HG03469 (cell line): ENCODE data around the gene CNOT6.
A peak's percentile ranks its signal among the peaks of the same experiment; 100 is the strongest.
"Not testable (repeated sequence)": the region's sequence is repeated elsewhere in the genome, so short reads cannot be mapped to it uniquely, and the experiment has no call there.

Experiments
- ATAC-seq: cut with Tn5 transposase; IDR thresholded peaks from one replicate; pipeline ENCODE4 v1.9.1; 2021; ENCODE audit warnings: mild to moderate bottlenecking, moderate library complexity, moderate number of reproducible peaks; ENCODE audit not compliant: unreplicated experiment

The CNOT6 gene

DNA sequence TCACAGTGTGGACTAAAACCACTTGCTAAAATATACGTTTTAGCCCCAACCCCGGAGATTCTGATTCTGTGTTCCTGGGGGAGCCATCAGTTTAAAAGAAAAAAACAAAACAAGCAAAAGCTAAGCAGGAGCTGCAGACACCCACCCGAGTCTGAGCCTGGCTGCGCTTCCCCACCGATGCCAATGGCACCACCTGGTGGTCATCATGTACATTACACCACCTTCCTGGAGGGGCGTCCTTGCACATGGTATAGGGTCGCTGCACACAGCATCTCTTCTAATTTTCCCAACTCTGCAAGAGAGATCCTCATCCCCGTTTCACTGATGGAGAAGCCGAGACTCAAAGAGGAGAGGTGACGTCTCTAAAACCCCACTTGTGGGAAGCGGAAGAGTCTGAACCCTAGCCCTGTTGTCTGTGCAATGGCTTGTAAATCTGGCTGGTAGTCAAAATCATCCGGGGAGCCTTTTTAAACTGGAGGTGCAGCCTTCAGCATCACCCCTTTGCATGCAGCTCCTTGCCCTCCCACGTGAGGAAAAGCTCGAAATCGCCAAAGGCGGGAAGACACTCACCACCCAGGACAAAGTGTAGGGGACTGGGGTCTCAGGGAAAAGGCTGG is 23.1 kb upstream of the CNOT6 start:
- ATAC-seq, result no peak

GRCh38 chr5:180471866-180472265 is 22.3 kb upstream of the CNOT6 start:
- no peak for ATAC-seq

- no peak for ATAC-seq
Observed at GRCh38 chr5:180472269-180472668, 21.9 kb upstream of the CNOT6 start.

GRCh38 chr5:180473386-180473785 is 20.8 kb upstream of the CNOT6 start:
- ATAC-seq, result not testable (repeated sequence)

DNA sequence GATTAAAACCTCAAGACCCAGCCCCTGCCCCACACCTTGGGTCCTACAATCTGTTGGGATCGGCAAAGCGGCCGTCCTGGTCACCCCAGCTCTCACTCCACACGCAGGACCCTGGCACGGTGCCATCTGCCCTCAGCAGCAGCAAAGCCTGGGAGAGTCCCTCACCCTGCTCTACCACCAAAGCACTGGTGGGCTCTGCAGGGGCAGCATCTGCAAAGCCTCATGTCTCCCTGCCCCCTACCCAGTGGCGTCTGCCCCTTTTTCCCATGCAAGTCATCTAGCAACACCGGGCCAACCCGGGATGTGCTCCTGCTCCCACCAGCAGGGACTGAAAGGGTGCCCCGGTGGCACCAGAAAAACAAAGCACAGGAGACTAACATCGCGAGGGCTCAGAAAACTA is 19.6 kb upstream of the CNOT6 start:
- no peak for ATAC-seq

DNA sequence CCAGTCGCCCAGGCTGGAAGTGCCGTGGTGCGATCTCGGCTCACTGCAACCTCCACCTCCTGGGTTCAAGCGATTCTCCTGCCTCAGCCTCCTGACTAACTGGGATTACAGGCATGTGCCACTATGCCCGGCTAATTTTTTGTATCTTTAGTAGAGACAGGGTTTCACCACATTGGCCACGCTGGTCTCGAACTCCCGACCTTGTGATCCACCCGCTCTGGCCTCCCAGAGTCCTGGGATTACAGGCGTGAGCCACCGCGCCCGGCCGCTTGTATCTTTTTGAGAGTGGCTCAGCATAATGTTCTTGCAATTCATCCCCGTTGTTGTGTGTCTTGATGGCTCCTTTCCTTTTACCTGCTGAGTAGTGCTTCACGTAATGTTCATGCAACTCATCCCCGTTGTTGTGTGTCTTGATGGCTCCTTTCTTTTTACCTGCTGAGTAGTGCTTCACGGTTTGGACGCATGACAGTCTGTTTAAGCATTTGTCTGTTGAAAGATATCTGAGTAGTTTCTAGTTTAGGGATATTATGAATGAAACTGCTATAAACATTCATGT is 18.1 kb upstream of the CNOT6 start:
- ATAC-seq, result not testable (repeated sequence)

DNA sequence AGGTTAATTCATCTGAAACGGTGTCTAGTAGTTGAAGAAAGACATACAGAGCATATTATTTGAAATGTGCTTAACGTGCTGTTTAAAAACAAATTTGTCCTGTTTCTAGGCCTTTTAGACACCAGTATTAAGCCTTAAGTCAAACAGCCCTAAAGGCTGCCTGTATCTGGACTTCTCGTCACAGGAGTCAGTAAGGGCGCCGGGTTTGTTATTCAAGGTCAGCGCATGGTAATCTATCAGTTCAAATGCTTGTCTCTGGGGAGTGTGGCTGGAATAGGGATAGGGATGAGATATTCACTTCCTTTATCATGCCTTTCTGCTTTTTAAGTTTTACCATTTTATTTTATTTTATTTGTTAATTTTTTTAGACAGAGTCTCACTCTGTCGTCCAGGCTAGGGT is 9.4 kb upstream of the CNOT6 start:
- no peak for ATAC-seq

- ATAC-seq, result no peak
Observed at GRCh38 chr5:180486636-180487149, 7.5 kb upstream of the CNOT6 start.

DNA sequence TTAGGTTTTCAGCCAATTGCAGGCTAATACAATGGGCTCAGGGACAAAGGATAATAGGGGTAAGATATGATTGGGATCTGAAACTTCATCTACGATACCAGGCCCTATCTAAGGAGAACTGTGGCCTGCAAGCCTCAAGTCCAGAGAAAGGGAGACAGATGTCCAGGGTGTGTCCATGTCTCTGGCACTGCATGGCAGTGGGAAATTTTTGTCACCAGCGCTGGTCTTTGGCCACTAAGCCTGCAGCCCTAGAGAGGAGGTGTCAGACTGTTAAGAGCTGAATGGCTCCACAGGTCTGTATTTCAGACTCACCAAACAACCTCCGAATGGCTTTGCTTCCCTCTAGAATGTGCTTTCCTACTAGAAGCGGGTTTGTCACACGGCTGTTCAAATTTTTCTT is 6.6 kb upstream of the CNOT6 start:
- no peak for ATAC-seq

DNA sequence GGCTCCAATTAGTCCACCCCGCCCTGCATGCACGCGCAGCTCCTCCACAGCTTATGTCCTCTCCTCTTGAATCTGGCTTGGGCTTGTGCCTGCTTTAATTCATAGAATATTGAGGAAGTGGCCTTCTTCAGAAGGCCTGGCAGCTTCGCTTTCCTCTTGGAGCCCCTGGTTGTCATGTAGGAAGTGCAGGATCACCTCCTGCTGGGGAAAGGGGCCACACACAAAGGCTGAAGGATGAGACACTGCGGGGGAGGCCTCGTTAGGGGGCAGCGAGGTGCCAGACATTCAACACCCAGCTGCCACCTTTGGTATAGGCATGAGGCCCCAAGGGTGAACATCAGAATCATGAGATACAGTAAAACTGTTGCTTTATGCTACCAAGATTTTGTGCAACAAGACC is 2.7 kb upstream of the CNOT6 start:
- ATAC-seq, result no peak

- no peak for ATAC-seq
Observed at GRCh38 chr5:180492226-180492903, 1.8 kb upstream of the CNOT6 start.

DNA sequence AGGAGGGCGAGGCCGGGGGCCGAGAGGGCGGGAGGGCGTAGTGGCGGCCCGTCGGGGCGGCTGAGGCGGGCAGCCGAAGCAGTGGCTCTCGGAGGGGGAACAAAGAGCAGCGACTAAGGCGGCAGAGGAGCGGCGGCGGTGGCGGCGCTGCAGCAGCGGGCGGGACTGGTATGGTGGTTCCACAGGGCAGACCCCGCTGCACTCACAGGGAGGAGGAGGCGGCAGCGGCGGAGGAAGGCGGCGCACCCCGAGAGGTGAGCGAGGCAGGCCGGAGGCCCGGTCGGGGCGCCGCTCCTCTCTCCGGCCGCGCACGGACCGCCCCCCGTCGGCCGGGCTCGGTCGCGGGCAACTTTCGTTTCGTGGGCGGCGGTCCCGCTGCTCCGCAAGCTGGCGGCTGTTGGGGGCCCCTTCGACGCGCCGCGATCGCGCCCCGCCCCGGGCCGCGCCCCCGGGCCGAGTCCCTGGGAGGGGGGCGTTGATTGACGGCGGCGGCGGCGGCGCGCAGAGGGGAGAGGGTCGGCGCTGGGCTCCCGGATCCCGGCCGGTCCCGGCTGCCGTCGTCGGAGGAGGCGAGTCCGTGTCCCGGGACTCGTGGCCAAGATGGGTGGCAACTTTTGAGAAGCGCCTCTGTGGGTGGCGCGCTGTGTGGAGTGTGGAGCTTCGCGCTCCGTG is 467 bp downstream of the CNOT6 start:
- peak; percentile 16 for ATAC-seq

DNA sequence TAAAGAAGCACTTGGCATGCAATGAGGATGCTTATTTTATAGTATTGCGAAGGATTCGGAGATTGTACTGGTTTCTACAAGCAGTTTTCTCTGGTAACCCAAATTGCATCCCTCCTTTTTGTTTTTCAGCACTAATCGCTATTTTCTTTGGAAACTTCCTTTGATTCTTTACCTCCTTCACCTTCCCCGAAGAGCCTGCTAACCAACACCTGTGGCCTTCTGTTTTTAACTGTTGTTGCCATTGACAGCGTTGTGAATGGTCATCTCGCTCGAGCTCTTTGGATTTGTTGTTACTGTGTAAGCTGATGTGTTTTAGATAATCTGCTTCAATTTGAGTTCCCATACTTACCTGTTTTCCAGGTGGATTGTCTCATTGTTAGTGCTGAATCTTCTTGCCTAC is 1.1 kb downstream of the CNOT6 start:
- no peak for ATAC-seq

- no peak for ATAC-seq
Observed at GRCh38 chr5:180495991-180496741, 2.0 kb downstream of the CNOT6 start.

- ATAC-seq, result not testable (repeated sequence)
Observed at GRCh38 chr5:180496806-180497205, 2.6 kb downstream of the CNOT6 start.

- ATAC-seq, result not testable (repeated sequence)
Observed at GRCh38 chr5:180497865-180498264, 3.7 kb downstream of the CNOT6 start.

- ATAC-seq, result no peak
Observed at GRCh38 chr5:180498378-180498777, 4.2 kb downstream of the CNOT6 start.

DNA sequence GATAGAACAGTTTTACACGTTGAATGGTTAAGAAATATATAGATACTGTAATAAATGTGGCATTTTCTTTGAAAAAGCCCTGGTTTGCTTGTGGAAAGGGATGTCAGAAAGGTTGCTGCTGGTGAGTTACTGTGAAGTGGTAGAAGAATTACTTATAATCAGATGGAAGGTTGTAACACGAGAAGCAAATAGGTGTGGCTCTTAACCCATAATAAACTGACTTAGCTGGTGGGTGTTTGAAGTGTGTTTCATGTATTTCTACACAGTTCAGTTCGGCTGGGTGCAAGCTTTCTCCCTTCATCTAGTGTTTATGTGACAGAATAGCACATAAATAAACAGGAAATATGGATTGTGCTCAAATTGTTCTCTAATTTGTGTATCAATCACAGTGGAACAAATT is 5.5 kb downstream of the CNOT6 start:
- no peak for ATAC-seq

DNA sequence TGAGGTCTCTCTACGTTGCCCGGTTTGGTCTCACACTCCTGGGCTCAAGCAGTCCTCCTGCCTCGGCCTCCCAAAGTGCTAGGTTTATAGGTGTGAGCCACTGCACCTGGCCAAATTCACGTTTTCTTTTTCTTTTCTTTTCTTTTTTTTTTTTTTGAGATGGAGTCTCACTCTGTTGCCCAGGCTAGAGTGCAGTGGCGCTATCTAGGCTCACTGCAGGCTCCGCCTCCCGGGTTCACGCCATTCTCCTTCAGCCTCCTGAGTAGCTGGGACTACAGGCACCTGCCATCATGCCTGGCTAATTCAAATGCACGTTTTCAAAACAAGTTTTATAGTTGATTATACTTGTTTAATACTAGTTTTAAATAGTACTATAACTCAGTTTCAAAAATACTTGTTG is 6.1 kb downstream of the CNOT6 start:
- ATAC-seq, result not testable (repeated sequence)

DNA sequence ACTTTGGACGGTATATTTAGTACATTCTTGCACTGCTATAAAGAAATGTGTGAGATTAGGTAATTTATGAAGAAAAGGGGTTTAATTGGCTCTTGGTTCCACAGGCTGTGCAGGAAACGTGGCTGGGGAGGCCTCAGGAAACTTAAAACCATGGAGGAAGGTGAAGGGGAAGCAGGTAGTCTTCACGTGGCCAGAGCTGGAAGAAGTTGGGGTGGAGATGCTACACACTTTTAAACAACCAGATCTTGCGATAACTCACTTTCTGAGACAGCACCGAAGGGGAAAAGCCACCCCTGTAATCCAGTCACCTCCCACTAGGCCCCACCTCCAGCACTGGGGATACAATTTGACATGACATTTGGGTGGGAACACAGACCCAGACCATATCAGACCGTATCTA is 13.5 kb downstream of the CNOT6 start:
- no peak for ATAC-seq

GRCh38 chr5:180515294-180515693 is 21.1 kb downstream of the CNOT6 start:
- no peak for ATAC-seq
